ENCODE measurements around the gene HEATR3. TPM values are rescaled to one million over a fixed set of nuclear protein-coding genes. Genes with fewer than 3 reads are reported as not detected.

HEATR3 gene, protein sequence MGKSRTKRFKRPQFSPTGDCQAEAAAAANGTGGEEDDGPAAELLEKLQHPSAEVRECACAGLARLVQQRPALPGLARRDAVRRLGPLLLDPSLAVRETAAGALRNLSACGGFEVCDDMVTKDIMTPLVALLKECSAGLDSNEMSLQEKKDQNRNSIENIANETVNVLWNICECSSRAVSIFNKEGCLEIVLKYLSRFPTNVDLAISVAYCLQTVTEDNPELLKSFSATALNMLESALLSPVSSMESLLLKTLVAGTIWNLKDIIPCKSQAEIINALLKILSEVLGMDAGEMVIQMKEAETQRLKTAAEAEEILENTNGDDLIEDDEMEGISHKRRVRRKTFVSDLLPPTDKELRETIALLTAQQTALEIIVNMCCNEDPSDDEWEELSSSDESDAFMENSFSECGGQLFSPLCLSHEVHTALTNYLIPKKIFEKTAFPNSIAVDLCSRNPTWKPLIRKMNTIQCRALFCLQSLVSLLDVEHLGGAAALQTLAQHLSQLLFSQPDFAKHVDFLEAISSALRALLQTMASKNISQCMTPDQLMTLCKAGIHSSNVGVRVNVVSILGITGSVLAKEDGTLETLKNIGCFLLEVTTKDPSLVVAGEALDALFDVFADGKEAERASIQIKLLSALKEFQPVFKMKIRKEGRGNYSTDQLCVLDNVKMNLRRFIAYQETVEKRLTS
- polyA plus RNA-seq (2012; ENCODE audit: missing spikeins), result 11.5 TPM

DNA sequence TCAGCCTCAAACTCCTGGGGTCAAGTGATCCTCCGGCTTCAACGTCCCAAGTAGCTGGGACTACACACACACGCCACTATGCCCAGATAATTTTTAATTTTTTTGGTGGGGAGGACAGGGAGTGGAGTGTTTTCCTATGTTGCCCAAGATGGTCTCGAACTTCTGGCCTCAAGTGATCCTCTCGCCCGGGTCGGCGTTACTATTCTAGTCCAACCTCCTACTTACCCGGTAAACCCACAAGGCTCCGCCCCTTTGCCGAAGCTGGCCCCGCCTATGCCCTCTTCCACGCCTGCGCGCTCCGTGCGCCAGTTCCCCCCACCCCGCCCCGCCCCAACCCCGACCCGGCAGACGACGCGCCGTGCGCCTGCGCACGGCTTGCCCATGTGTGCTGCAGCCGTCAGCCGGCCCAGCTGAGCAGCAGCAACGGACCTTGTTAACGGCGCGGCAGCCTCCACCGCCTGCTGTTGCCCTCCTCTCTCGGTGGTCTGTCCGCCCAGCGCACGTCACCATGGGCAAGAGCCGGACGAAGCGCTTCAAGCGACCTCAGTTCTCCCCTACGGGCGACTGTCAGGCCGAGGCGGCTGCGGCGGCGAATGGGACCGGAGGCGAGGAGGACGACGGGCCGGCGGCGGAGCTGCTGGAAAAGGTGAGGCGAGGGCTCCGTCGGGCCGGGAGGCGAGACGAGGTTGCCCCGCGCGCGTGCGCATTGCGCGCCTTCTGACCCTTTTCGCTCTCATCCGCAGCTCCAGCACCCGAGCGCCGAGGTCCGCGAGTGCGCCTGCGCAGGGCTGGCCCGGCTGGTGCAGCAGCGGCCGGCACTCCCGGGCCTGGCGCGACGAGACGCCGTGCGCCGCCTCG is at the start of gene HEATR3:
Gene HEATR3, plus strand, starts transcription at position 347 of the 858 bp plus-strand sequence. Its CDS starts 162 bp downstream, at position 509.
- peak; percentile 82 for DNase-seq (ENCODE audit: insufficient read length)
- peak; percentile 95 for FAIRE-seq
- TF ChIP-seq POLR2A (IDR thresholded peaks at IDR 0.05; ENCODE audit: low read depth, low read length), result peak; percentile 67
- peak; percentile 57 for TF ChIP-seq POLR2AphosphoS5 (IDR thresholded peaks at IDR 0.05; ENCODE audit: low read depth, low read length)
- no peak for TF ChIP-seq TAF1 (IDR thresholded peaks at IDR 0.05; ENCODE audit: borderline replicate concordance, low read depth, low read length)

- FAIRE-seq (no peak), DNase-seq (ENCODE audit: insufficient read length) (no peak)
- TF ChIP-seq TAF1 (IDR thresholded peaks at IDR 0.05; ENCODE audit: borderline replicate concordance, low read depth, low read length) (no peak), POLR2AphosphoS5 (IDR thresholded peaks at IDR 0.05; ENCODE audit: low read depth, low read length) (no peak), POLR2A (IDR thresholded peaks at IDR 0.05; ENCODE audit: low read depth, low read length) (no peak)
Observed at GRCh38 chr16:50017553-50017952, 48.2 kb upstream of the HEATR3 start.

DNA sequence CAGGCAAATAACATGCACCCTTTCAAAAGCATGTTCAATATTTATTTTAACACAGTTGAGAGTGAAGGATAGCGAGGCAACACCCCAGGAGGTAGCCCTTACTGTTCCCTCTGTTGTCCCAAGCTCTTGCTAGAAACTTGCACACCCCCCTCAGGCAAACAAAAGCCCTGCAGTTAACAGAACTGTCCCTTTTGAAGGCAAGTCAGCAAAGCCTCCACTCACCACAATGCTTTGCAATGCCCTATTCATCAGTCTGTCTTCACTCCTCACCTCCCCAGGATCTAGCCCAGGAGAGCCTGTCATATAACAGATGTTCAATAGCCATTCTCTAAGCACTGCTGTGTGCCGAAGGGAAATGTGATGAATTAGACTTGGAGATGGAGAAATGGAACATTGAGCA is 44.2 kb upstream of the HEATR3 start:
- FAIRE-seq (no peak), DNase-seq (ENCODE audit: insufficient read length) (no peak)
- TF ChIP-seq TAF1 (IDR thresholded peaks at IDR 0.05; ENCODE audit: borderline replicate concordance, low read depth, low read length), result no peak
- TF ChIP-seq POLR2AphosphoS5 (IDR thresholded peaks at IDR 0.05; ENCODE audit: low read depth, low read length), result no peak
- no peak for TF ChIP-seq POLR2A (IDR thresholded peaks at IDR 0.05; ENCODE audit: low read depth, low read length)

DNA sequence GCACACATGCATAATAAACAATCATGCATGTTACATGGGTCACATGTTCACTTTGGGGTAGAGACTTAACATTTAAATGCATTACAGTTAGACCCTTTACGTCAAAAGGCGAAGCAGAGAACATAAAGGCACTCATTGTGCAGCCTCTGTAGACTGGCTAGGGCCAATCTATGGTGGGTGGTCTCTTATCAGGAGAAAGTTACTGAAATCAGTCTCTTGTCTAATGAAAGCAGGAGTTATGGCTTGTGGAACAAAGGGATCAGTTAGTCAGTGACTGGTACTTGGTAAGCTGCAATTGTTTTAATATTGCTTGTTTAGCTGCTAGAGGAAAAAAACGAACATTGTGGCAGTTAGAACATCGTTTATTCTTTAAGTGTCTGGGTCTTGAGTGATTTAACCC is 42.1 kb upstream of the HEATR3 start:
- FAIRE-seq (no peak), DNase-seq (ENCODE audit: insufficient read length) (no peak)
- no peak for TF ChIP-seq POLR2AphosphoS5 (IDR thresholded peaks at IDR 0.05; ENCODE audit: low read depth, low read length)
- no peak for TF ChIP-seq POLR2A (IDR thresholded peaks at IDR 0.05; ENCODE audit: low read depth, low read length)
- no peak for TF ChIP-seq TAF1 (IDR thresholded peaks at IDR 0.05; ENCODE audit: borderline replicate concordance, low read depth, low read length)

- FAIRE-seq (no peak), DNase-seq (ENCODE audit: insufficient read length) (no peak)
- no peak for TF ChIP-seq POLR2A (IDR thresholded peaks at IDR 0.05; ENCODE audit: low read depth, low read length)
- no peak for TF ChIP-seq POLR2AphosphoS5 (IDR thresholded peaks at IDR 0.05; ENCODE audit: low read depth, low read length)
- TF ChIP-seq TAF1 (IDR thresholded peaks at IDR 0.05; ENCODE audit: borderline replicate concordance, low read depth, low read length), result no peak
Observed at GRCh38 chr16:50024207-50024606, 41.6 kb upstream of the HEATR3 start.

- DNase-seq (ENCODE audit: insufficient read length) (peak; percentile 93), FAIRE-seq (peak; percentile 98)
- TF ChIP-seq POLR2A (IDR thresholded peaks at IDR 0.05; ENCODE audit: low read depth, low read length), result peak; percentile 37; the same call in 1 of the 2 replicates
- TF ChIP-seq TAF1 (IDR thresholded peaks at IDR 0.05; ENCODE audit: borderline replicate concordance, low read depth, low read length), result no peak
- no peak for TF ChIP-seq POLR2AphosphoS5 (IDR thresholded peaks at IDR 0.05; ENCODE audit: low read depth, low read length)
Observed at GRCh38 chr16:50024684-50025536, 40.9 kb upstream of the HEATR3 start, which contains the start of gene CNEP1R1. Gene CNEP1R1, plus strand, starts transcription at chr16:50025225. Its CDS starts 91 bp downstream, at chr16:50025316.

- FAIRE-seq (no peak), DNase-seq (ENCODE audit: insufficient read length) (peak; percentile 29)
- TF ChIP-seq POLR2A (IDR thresholded peaks at IDR 0.05; ENCODE audit: low read depth, low read length), result no peak
- TF ChIP-seq POLR2AphosphoS5 (IDR thresholded peaks at IDR 0.05; ENCODE audit: low read depth, low read length), result no peak
- no peak for TF ChIP-seq TAF1 (IDR thresholded peaks at IDR 0.05; ENCODE audit: borderline replicate concordance, low read depth, low read length)
Observed at GRCh38 chr16:50025537-50025931, 40.2 kb upstream of the HEATR3 start.

GRCh38 chr16:50027829-50028228 is 37.9 kb upstream of the HEATR3 start:
- DNase-seq (ENCODE audit: insufficient read length), result no peak
- FAIRE-seq, result no peak
- TF ChIP-seq TAF1 (IDR thresholded peaks at IDR 0.05; ENCODE audit: borderline replicate concordance, low read depth, low read length) (no peak), POLR2A (IDR thresholded peaks at IDR 0.05; ENCODE audit: low read depth, low read length) (no peak), POLR2AphosphoS5 (IDR thresholded peaks at IDR 0.05; ENCODE audit: low read depth, low read length) (no peak)

- TF ChIP-seq TAF1 (IDR thresholded peaks at IDR 0.05; ENCODE audit: borderline replicate concordance, low read depth, low read length) (no peak), POLR2AphosphoS5 (IDR thresholded peaks at IDR 0.05; ENCODE audit: low read depth, low read length) (no peak), POLR2A (IDR thresholded peaks at IDR 0.05; ENCODE audit: low read depth, low read length) (no peak)
- FAIRE-seq (no peak), DNase-seq (ENCODE audit: insufficient read length) (no peak)
Observed at GRCh38 chr16:50035468-50035992, 30.2 kb upstream of the HEATR3 start.

- no peak for DNase-seq (ENCODE audit: insufficient read length)
- TF ChIP-seq TAF1 (IDR thresholded peaks at IDR 0.05; ENCODE audit: borderline replicate concordance, low read depth, low read length) (no peak), POLR2A (IDR thresholded peaks at IDR 0.05; ENCODE audit: low read depth, low read length) (no peak), POLR2AphosphoS5 (IDR thresholded peaks at IDR 0.05; ENCODE audit: low read depth, low read length) (no peak)
- FAIRE-seq, result no peak
Observed at GRCh38 chr16:50036426-50036825, 29.3 kb upstream of the HEATR3 start.

Measured in GM12892 (cell line).